Large intestine (tissue), 3 donors: Measurements from ENCODE around the gene CXCL14. TPM values are rescaled to one million over a fixed set of nuclear protein-coding genes. Genes with fewer than 3 reads are reported as not detected.

Experiments used
- DNase-seq, 2 donors: peaks; one replicate each; pipeline versions ENCODE4 v3.0.0 to v3.0.0-alpha.2; 2013
- H3K27ac ChIP-seq: one replicate; pipeline ENCODE4 v1.5.1; 2013; ENCODE audit warnings: low read length
- H3K27me3 ChIP-seq: 2 replicates; pipeline ENCODE4 v1.6.1; 2013; ENCODE audit warnings: low read length; ENCODE audit not compliant: control insufficient read depth, insufficient read depth
- H3K36me3 ChIP-seq: 2 replicates; pipeline ENCODE4 v1.6.1; 2013; ENCODE audit warnings: low read length; ENCODE audit not compliant: control insufficient read depth, insufficient read depth
- H3K4me1 ChIP-seq: one replicate; pipeline ENCODE4 v1.6.1; 2013; ENCODE audit warnings: low read length; ENCODE audit not compliant: control insufficient read depth, insufficient read depth
- H3K4me3 ChIP-seq: one replicate; pipeline ENCODE4 v1.5.1; 2013; ENCODE audit warnings: low read length
- H3K9me3 ChIP-seq: one replicate; pipeline ENCODE4 v1.6.1; 2013; ENCODE audit warnings: mild to moderate bottlenecking, low read depth, low read length, moderate library complexity; ENCODE audit not compliant: control insufficient read depth
- WGBS: methylation state at CpG from one replicate; pipeline ENCODE4 v1.1.5; 2013; ENCODE audit warnings: low lambda C conversion rate; ENCODE audit not compliant: insufficient coverage; 5-methylcytosine and 5-hydroxymethylcytosine counted together
- polyA plus RNA-seq: library from polyadenylated mRNA; unstranded; fragments of 120-200 nt; gene quantifications from one replicate; pipeline ENCODE4 v1.2.1, GENCODE V29; 2013

Gene CXCL14
- polyA plus RNA-seq, 1 donor, result 161 TPM

GRCh38 chr5:135598691-135599395 is 20.1 kb upstream of the CXCL14 start:
- no CpG with 5 or more reads among the region's 9 CpGs for WGBS
- H3K27me3 ChIP-seq, result peaks cover 4% of the 10 kb centered on the region
- no peak overlapping the region for H3K27ac ChIP-seq
- no peak overlapping the region for H3K4me3 ChIP-seq
- H3K9me3 ChIP-seq, result no peaks in the 10 kb centered on the region
- H3K36me3 ChIP-seq, result no peaks in the 10 kb centered on the region
- DNase-seq, result no peak
- H3K4me1 ChIP-seq, result peaks cover 14% of the 10 kb centered on the region

DNA sequence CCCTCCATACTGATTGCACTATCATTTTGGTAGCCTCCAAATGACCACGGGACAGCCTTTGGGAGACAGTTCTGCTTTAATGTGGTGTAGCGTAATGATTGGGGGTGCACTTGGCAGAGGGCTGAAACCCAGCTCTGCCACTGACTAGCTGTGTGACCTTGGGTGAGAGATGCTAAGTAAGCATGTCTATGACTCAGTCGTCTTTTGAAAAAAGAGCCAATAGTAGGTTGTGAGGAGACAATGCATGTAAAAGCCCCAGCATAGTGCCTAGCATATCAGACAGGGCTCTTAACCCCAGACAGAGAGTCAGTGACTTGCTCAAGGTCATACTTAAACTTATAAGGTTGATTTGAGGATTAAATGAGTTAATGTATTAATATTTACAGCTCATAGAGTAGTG is 18.0 kb upstream of the CXCL14 start:
- no peaks in the 10 kb centered on the region for H3K36me3 ChIP-seq
- peaks cover 4% of the 10 kb centered on the region for H3K27me3 ChIP-seq
- no peak overlapping the region for H3K27ac ChIP-seq
- no peak for DNase-seq
- no peaks in the 10 kb centered on the region for H3K9me3 ChIP-seq
- peaks cover 4% of the 10 kb centered on the region for H3K4me1 ChIP-seq
- no CpG with 5 or more reads among the region's 3 CpGs for WGBS
- no peak overlapping the region for H3K4me3 ChIP-seq

DNA sequence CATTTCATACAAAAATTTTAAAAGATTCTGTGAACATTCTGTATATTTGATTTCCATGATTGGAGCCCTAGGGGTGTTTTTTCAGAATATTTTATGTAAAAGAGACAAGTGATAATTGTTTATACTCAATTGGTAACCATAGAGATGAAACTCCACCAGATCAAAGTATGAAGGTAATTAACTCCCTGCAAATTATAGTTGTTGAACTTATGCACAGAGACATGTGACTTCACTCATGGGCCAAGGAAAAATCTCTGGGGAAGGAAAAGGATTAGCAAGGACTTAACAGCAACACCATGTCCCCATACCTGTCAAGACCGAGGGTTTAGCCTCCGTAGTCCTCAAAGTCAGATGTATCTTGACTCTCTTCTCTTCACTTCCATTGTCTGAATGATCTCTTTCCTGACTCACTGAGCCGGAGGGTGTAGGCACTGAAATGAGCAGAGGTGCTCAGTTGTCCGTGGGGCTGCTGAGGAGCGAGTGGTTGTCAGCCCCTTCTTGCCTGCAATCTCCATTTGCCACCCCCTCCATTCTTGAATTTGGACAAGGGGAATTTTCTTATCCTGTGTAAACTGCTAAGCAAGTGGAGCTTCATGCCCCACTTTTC is 17.5 kb upstream of the CXCL14 start:
- H3K4me1 ChIP-seq, result peaks cover 4% of the 10 kb centered on the region
- H3K4me3 ChIP-seq, result no peak overlapping the region
- H3K36me3 ChIP-seq, result no peaks in the 10 kb centered on the region
- no CpG with 5 or more reads among the region's 5 CpGs for WGBS
- peaks cover 4% of the 10 kb centered on the region for H3K27me3 ChIP-seq
- peak; percentile 45 to 79 for DNase-seq
- H3K9me3 ChIP-seq, result no peaks in the 10 kb centered on the region
- H3K27ac ChIP-seq, result no peak overlapping the region

GRCh38 chr5:135594416-135594960 is 15.7 kb upstream of the CXCL14 start:
- H3K4me1 ChIP-seq, result peaks cover 4% of the 10 kb centered on the region
- DNase-seq, result no peak
- H3K27me3 ChIP-seq, result peaks cover 4% of the 10 kb centered on the region
- H3K4me3 ChIP-seq, result no peak overlapping the region
- no peak overlapping the region for H3K27ac ChIP-seq
- H3K9me3 ChIP-seq, result no peaks in the 10 kb centered on the region
- no peaks in the 10 kb centered on the region for H3K36me3 ChIP-seq
- no CpG with 5 or more reads among the region's 2 CpGs for WGBS

DNA sequence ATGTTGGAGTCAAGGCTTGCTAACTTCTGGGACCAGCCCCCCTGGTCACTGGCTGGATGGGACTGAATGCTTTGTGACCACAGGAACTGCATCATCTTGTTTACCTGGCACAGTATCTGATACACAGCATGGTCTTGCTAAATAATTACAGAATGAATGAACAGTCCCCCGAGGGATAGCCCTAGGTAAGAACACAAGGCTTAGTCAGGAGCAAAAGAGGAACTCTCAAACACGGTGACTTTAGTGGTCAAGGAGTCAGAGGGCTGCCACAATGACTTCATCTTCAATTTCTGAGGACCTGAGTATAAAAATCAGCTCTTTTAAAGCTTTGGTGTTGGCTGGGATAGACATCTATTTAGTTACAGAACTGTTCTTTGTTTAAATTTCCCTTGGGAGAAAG is 15.1 kb upstream of the CXCL14 start:
- no peaks in the 10 kb centered on the region for H3K27me3 ChIP-seq
- peaks cover 4% of the 10 kb centered on the region for H3K4me1 ChIP-seq
- no peaks in the 10 kb centered on the region for H3K9me3 ChIP-seq
- H3K36me3 ChIP-seq, result no peaks in the 10 kb centered on the region
- no peak for DNase-seq
- WGBS, result no CpG with 5 or more reads among the region's 2 CpGs
- no peak overlapping the region for H3K27ac ChIP-seq
- no peak overlapping the region for H3K4me3 ChIP-seq

DNA sequence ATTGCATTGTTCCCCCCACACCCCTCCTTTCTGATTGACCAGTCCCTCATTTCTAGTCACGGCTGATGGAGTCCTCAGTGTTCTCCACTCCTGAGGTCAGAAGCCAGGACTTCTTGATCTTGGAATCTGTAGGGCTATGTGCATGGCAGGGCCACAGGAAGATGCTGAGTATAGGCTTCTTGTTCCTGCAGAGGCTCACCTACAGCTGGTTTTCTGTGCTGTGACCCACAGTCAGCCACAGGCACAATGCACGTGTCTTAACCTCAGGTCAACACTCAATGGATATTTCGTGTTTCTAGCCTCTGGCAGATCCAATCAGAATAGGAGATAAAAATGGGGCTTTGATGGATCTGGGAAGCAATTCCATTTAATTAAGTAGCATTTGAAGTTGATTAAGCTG is 14.3 kb upstream of the CXCL14 start:
- H3K27me3 ChIP-seq, result no peaks in the 10 kb centered on the region
- H3K9me3 ChIP-seq, result no peaks in the 10 kb centered on the region
- no peak for DNase-seq
- WGBS, result no CpG with 5 or more reads among the region's 3 CpGs
- H3K27ac ChIP-seq, result no peak overlapping the region
- H3K36me3 ChIP-seq, result no peaks in the 10 kb centered on the region
- peaks cover 4% of the 10 kb centered on the region for H3K4me1 ChIP-seq
- H3K4me3 ChIP-seq, result no peak overlapping the region

GRCh38 chr5:135592312-135593045 is 13.7 kb upstream of the CXCL14 start:
- H3K27ac ChIP-seq, result no peak overlapping the region
- DNase-seq, result no peak
- WGBS, result 60% methylated on average over 1 of the region's 6 CpGs
- H3K4me1 ChIP-seq, result peaks cover 4% of the 10 kb centered on the region
- H3K9me3 ChIP-seq, result no peaks in the 10 kb centered on the region
- no peak overlapping the region for H3K4me3 ChIP-seq
- H3K27me3 ChIP-seq, result no peaks in the 10 kb centered on the region
- no peaks in the 10 kb centered on the region for H3K36me3 ChIP-seq

DNA sequence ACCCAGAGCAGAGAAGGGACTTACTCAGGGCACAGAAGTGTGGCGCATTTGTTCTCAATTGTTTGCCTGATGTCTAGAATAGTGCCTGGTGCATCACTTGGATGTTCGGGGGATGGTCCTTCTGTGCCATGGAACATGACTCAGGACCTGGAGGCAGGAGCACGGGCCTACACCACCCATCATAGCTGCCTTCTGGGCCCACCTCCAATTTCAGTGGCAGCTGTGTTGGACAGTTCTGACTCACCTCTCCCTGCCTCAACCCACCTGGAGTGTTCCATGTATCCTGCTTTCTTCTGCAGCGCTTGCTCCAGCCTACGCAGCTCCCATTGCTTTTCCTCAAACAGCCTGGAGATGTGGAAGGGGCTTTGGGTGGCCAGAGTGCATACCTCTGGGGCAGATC is 12.5 kb upstream of the CXCL14 start:
- Histone ChIP-seq H3K36me3 (no peaks in the 10 kb centered on the region), H3K4me3 (no peak overlapping the region), H3K27me3 (no peaks in the 10 kb centered on the region), H3K27ac (no peak overlapping the region), H3K4me1 (peaks cover 1% of the 10 kb centered on the region), H3K9me3 (no peaks in the 10 kb centered on the region)
- WGBS, result no CpG with 5 or more reads among the region's 5 CpGs
- DNase-seq, result no peak

- no CpG with 5 or more reads among the region's 3 CpGs for WGBS
- DNase-seq, result no peak
- Histone ChIP-seq H3K4me1 (no peaks in the 10 kb centered on the region), H3K4me3 (no peak overlapping the region), H3K36me3 (no peaks in the 10 kb centered on the region), H3K27me3 (peaks cover 6% of the 10 kb centered on the region), H3K27ac (no peak overlapping the region), H3K9me3 (no peaks in the 10 kb centered on the region)
Observed at GRCh38 chr5:135589152-135589551, 10.4 kb upstream of the CXCL14 start.

DNA sequence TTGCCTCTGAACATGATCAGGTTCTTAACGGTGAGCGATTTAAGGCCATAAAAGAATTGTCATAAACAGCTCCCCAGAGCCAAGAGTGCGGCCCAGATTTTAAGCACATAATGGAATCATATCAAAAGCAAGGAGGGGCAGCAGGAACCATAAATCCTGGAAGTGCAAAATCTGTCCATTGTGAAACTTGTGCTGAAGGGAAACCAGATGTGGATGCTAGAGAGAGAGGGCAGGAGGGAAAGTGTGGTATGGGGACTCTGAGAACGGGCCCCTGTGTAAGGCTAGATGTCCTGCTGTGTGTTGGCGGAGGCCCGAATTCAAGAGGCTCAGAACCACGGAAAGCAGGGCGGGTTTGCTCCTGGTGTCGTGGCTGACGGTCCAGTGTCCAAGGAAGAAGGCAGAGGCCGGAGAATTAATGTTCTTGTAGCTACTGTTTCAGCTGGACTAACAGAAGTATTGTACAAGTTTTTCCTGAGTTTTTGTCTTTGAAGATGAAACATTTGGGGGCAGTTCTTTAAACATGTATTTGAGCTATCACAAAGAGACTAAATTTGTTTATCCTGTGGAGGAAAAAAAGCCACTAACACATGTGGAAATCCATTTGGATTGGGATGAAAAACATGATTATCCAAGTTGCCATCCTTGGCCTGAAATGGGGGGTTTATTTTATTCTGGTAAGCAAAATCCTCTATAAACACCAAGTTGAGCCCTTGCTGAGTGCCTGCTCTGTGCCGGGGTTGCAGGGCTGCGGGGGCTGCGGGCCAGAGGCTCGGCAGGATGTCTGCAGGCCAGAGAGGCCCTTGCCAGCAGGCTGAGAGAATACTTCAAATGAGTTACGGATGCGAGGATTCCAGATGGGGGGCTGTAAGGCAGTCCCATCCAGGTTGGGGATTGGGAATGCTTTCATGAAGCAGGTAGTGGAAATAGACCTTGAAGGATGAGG is 9.2 kb upstream of the CXCL14 start:
- no peak for DNase-seq
- Histone ChIP-seq H3K4me1 (no peaks in the 10 kb centered on the region), H3K4me3 (no peak overlapping the region), H3K36me3 (no peaks in the 10 kb centered on the region), H3K27ac (no peak overlapping the region), H3K9me3 (no peaks in the 10 kb centered on the region), H3K27me3 (peaks cover 14% of the 10 kb centered on the region)
- WGBS, result 80% methylated on average over 1 of the region's 17 CpGs
